ENCODE measurements around the gene L3MBTL4.

Gene L3MBTL4

GRCh38 chr18:6294148-6294784 lies 120.4 kb downstream of the L3MBTL4 start:
- no peak overlapping the region for H3K4ac ChIP-seq (ENCODE audit: low read depth in 1 of 2, low read length in 2 of 2)
- H2BK15ac ChIP-seq (ENCODE audit: low read depth, poor library complexity, severe bottlenecking) = no peak overlapping the region
- H3K79me1 ChIP-seq (replicated peaks; ENCODE audit: low read length, poor library complexity, severe bottlenecking) = no peaks in the 10 kb centered on the region
- no peak overlapping the region for H3K4me3 ChIP-seq (ENCODE audit: insufficient read depth in 1 of 2, low read depth in 1 of 2, low read length in 2 of 2)
- H3K27ac ChIP-seq (ENCODE audit: low read length, poor library complexity, severe bottlenecking) = no peak overlapping the region
- no peak overlapping the region for H3K9ac ChIP-seq (ENCODE audit: low read length)
- H2BK120ac ChIP-seq (ENCODE audit: low read depth, low read length) = no peak overlapping the region
- H2BK5ac ChIP-seq (ENCODE audit: low read depth, low read length, poor library complexity, severe bottlenecking) = no peak overlapping the region
- no peaks in the 10 kb centered on the region for H3K4me1 ChIP-seq (ENCODE audit: control insufficient read depth, insufficient read depth, low read depth, low read length)
- H2AFZ ChIP-seq (ENCODE audit: low read depth, low read length) = no peak overlapping the region
- no peak overlapping the region for H3K23ac ChIP-seq (ENCODE audit: low read length in 2 of 2)
- no peak overlapping the region for H3K14ac ChIP-seq (ENCODE audit: low read length in 2 of 2)
- WGBS = 45% methylated on average over 4 of the region's 4 CpGs
- H2AK5ac ChIP-seq (ENCODE audit: low read length, severe bottlenecking) = no peak overlapping the region
- DNase-seq = no peak
- no peak overlapping the region for H4K91ac ChIP-seq (ENCODE audit: low read length)
- H4K8ac ChIP-seq (ENCODE audit: low read length) = no peak overlapping the region
- no peaks in the 10 kb centered on the region for H3K27me3 ChIP-seq (ENCODE audit: control insufficient read depth in 1 of 2, insufficient read depth in 1 of 2, low read length in 2 of 2)
- H3K4me2 ChIP-seq (ENCODE audit: low read length, poor library complexity, severe bottlenecking) = no peak overlapping the region
- H3K36me3 ChIP-seq (ENCODE audit: control insufficient read depth in 1 of 2, insufficient read depth in 2 of 2, low read depth in 1 of 2, low read length in 2 of 2) = no peaks in the 10 kb centered on the region
- no peak overlapping the region for H3K18ac ChIP-seq (ENCODE audit: low read depth in 1 of 2, low read length in 2 of 2)
- H3K9me3 ChIP-seq (ENCODE audit: control insufficient read depth, low read length) = no peaks in the 10 kb centered on the region
- no peak overlapping the region for H2BK12ac ChIP-seq (ENCODE audit: low read length in 2 of 2)

GRCh38 chr18:6289843-6290242 lies 124.9 kb downstream of the L3MBTL4 start:
- H2BK15ac ChIP-seq (ENCODE audit: low read depth, poor library complexity, severe bottlenecking) = no peak overlapping the region
- DNase-seq = no peak
- H3K4ac ChIP-seq (ENCODE audit: low read depth in 1 of 2, low read length in 2 of 2) = no peak overlapping the region
- H2AFZ ChIP-seq (ENCODE audit: low read depth, low read length) = no peak overlapping the region
- H2BK5ac ChIP-seq (ENCODE audit: low read depth, low read length, poor library complexity, severe bottlenecking) = no peak overlapping the region
- H4K8ac ChIP-seq (ENCODE audit: low read length) = no peak overlapping the region
- no peak overlapping the region for H3K9ac ChIP-seq (ENCODE audit: low read length)
- no peaks in the 10 kb centered on the region for H3K27me3 ChIP-seq (ENCODE audit: control insufficient read depth in 1 of 2, insufficient read depth in 1 of 2, low read length in 2 of 2)
- WGBS = 58% methylated on average over 4 of the region's 4 CpGs
- H3K36me3 ChIP-seq (ENCODE audit: control insufficient read depth in 1 of 2, insufficient read depth in 2 of 2, low read depth in 1 of 2, low read length in 2 of 2) = no peaks in the 10 kb centered on the region
- no peak overlapping the region for H3K4me2 ChIP-seq (ENCODE audit: low read length, poor library complexity, severe bottlenecking)
- no peaks in the 10 kb centered on the region for H3K4me1 ChIP-seq (ENCODE audit: control insufficient read depth, insufficient read depth, low read depth, low read length)
- H4K91ac ChIP-seq (ENCODE audit: low read length) = no peak overlapping the region
- no peak overlapping the region for H3K23ac ChIP-seq (ENCODE audit: low read length in 2 of 2)
- no peak overlapping the region for H3K18ac ChIP-seq (ENCODE audit: low read depth in 1 of 2, low read length in 2 of 2)
- H3K14ac ChIP-seq (ENCODE audit: low read length in 2 of 2) = no peak overlapping the region
- H2BK12ac ChIP-seq (ENCODE audit: low read length in 2 of 2) = no peak overlapping the region
- no peaks in the 10 kb centered on the region for H3K9me3 ChIP-seq (ENCODE audit: control insufficient read depth, low read length)
- no peak overlapping the region for H3K27ac ChIP-seq (ENCODE audit: low read length, poor library complexity, severe bottlenecking)
- no peaks in the 10 kb centered on the region for H3K79me1 ChIP-seq (replicated peaks; ENCODE audit: low read length, poor library complexity, severe bottlenecking)
- H2BK120ac ChIP-seq (ENCODE audit: low read depth, low read length) = no peak overlapping the region
- no peak overlapping the region for H2AK5ac ChIP-seq (ENCODE audit: low read length, severe bottlenecking)
- no peak overlapping the region for H3K4me3 ChIP-seq (ENCODE audit: insufficient read depth in 1 of 2, low read depth in 1 of 2, low read length in 2 of 2)

DNA sequence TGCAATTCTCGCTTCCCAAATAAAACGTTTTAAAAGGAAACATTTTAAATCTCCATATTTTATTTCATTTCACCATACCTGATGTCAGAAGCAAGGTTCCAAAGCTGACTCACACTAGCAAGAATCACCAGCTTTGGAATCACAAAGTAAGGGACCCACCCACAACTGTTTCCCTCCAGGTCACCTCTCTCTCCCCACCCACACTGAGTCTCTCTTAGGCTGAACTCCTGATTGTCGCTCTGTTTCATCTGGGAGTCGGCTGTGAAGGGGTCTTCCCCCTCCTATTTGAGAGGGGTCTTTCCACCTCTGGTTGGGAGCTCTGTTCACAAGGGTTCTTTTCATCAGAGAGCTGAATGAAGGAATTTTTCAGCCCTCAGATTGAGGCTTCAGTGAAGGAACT lies 128.1 kb downstream of the L3MBTL4 start:
- Histone ChIP-seq H2BK120ac (ENCODE audit: low read depth, low read length) (no peak overlapping the region), H2AK5ac (ENCODE audit: low read length, severe bottlenecking) (no peak overlapping the region), H4K8ac (ENCODE audit: low read length) (no peak overlapping the region), H3K9me3 (ENCODE audit: control insufficient read depth, low read length) (no peaks in the 10 kb centered on the region), H2BK15ac (ENCODE audit: low read depth, poor library complexity, severe bottlenecking) (no peak overlapping the region), H3K27me3 (ENCODE audit: control insufficient read depth in 1 of 2, insufficient read depth in 1 of 2, low read length in 2 of 2) (no peaks in the 10 kb centered on the region), H3K18ac (ENCODE audit: low read depth in 1 of 2, low read length in 2 of 2) (no peak overlapping the region), H3K4ac (ENCODE audit: low read depth in 1 of 2, low read length in 2 of 2) (no peak overlapping the region), H2BK12ac (ENCODE audit: low read length in 2 of 2) (no peak overlapping the region), H2BK5ac (ENCODE audit: low read depth, low read length, poor library complexity, severe bottlenecking) (no peak overlapping the region), H2AFZ (ENCODE audit: low read depth, low read length) (no peak overlapping the region), H3K4me1 (ENCODE audit: control insufficient read depth, insufficient read depth, low read depth, low read length) (no peaks in the 10 kb centered on the region), H3K4me2 (ENCODE audit: low read length, poor library complexity, severe bottlenecking) (no peak overlapping the region), H4K91ac (ENCODE audit: low read length) (no peak overlapping the region), H3K4me3 (ENCODE audit: insufficient read depth in 1 of 2, low read depth in 1 of 2, low read length in 2 of 2) (no peak overlapping the region), H3K9ac (ENCODE audit: low read length) (no peak overlapping the region), H3K14ac (ENCODE audit: low read length in 2 of 2) (no peak overlapping the region), H3K27ac (ENCODE audit: low read length, poor library complexity, severe bottlenecking) (no peak overlapping the region), H3K79me1 (replicated peaks; ENCODE audit: low read length, poor library complexity, severe bottlenecking) (no peaks in the 10 kb centered on the region), H3K23ac (ENCODE audit: low read length in 2 of 2) (no peak overlapping the region), H3K36me3 (ENCODE audit: control insufficient read depth in 1 of 2, insufficient read depth in 2 of 2, low read depth in 1 of 2, low read length in 2 of 2) (no peaks in the 10 kb centered on the region)
- no peak for DNase-seq
- WGBS = 81% methylated on average over 4 of the region's 4 CpGs

DNA sequence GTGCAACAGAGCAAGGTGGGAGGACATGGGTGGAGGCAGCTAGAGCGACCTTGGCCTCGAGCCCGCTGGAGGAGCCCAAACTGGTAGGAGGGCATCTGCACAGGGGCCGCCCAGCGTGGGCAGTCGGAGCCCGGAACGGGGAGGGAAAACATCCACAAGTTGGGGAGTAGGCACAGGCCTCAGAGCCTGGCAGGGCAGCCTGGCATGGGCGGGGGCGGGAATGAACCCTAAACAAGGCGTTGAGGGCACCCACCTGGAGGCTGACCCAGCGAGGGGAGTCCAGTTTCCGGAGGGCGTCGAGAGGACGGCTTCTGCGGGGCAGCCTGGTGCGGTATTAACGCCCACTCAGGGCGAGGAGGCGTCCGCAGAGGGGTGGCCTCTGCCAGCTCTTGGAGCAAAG lies 129.9 kb downstream of the L3MBTL4 start:
- no peak overlapping the region for H3K27ac ChIP-seq (ENCODE audit: low read length, poor library complexity, severe bottlenecking)
- H3K23ac ChIP-seq (ENCODE audit: low read length in 2 of 2) = no peak overlapping the region
- no peak overlapping the region for H4K91ac ChIP-seq (ENCODE audit: low read length)
- H3K36me3 ChIP-seq (ENCODE audit: control insufficient read depth in 1 of 2, insufficient read depth in 2 of 2, low read depth in 1 of 2, low read length in 2 of 2) = no peaks in the 10 kb centered on the region
- no peak overlapping the region for H2BK120ac ChIP-seq (ENCODE audit: low read depth, low read length)
- no peak overlapping the region for H3K14ac ChIP-seq (ENCODE audit: low read length in 2 of 2)
- H3K27me3 ChIP-seq (ENCODE audit: control insufficient read depth in 1 of 2, insufficient read depth in 1 of 2, low read length in 2 of 2) = no peaks in the 10 kb centered on the region
- no peak for DNase-seq
- no peaks in the 10 kb centered on the region for H3K79me1 ChIP-seq (replicated peaks; ENCODE audit: low read length, poor library complexity, severe bottlenecking)
- no peak overlapping the region for H3K4me3 ChIP-seq (ENCODE audit: insufficient read depth in 1 of 2, low read depth in 1 of 2, low read length in 2 of 2)
- H2AK5ac ChIP-seq (ENCODE audit: low read length, severe bottlenecking) = no peak overlapping the region
- 94% methylated on average over 22 of the region's 22 CpGs for WGBS
- no peak overlapping the region for H2AFZ ChIP-seq (ENCODE audit: low read depth, low read length)
- H3K4ac ChIP-seq (ENCODE audit: low read depth in 1 of 2, low read length in 2 of 2) = no peak overlapping the region
- no peak overlapping the region for H4K8ac ChIP-seq (ENCODE audit: low read length)
- H2BK12ac ChIP-seq (ENCODE audit: low read length in 2 of 2) = no peak overlapping the region
- H3K4me1 ChIP-seq (ENCODE audit: control insufficient read depth, insufficient read depth, low read depth, low read length) = no peaks in the 10 kb centered on the region
- no peak overlapping the region for H2BK15ac ChIP-seq (ENCODE audit: low read depth, poor library complexity, severe bottlenecking)
- H3K4me2 ChIP-seq (ENCODE audit: low read length, poor library complexity, severe bottlenecking) = no peak overlapping the region
- H3K9me3 ChIP-seq (ENCODE audit: control insufficient read depth, low read length) = no peaks in the 10 kb centered on the region
- no peak overlapping the region for H3K9ac ChIP-seq (ENCODE audit: low read length)
- H2BK5ac ChIP-seq (ENCODE audit: low read depth, low read length, poor library complexity, severe bottlenecking) = no peak overlapping the region
- no peak overlapping the region for H3K18ac ChIP-seq (ENCODE audit: low read depth in 1 of 2, low read length in 2 of 2)
